Skeletal muscle satellite cell (primary cell): ENCODE data around the gene CRACR2A.

ENCODE experiments used
- H3K27me3 ChIP-seq: 2 replicates; pipeline ENCODE4 v1.7.0; 2013; ENCODE audit warnings: low read length; ENCODE audit not compliant: control insufficient read depth, insufficient read depth
- H3K36me3 ChIP-seq: 2 replicates; pipeline ENCODE4 v1.7.0; 2013; ENCODE audit warnings: mild to moderate bottlenecking, control low read depth, low read length; ENCODE audit not compliant: insufficient read depth
- H3K4me1 ChIP-seq: 2 replicates; pipeline ENCODE4 v1.7.0; 2013; ENCODE audit warnings: low read length; ENCODE audit not compliant: control insufficient read depth, insufficient read depth
- H3K4me2 ChIP-seq: 2 replicates; pipeline ENCODE4 v1.7.0; 2013; ENCODE audit warnings: mild to moderate bottlenecking, low read length
- H3K4me3 ChIP-seq: 2 replicates; pipeline ENCODE4 v1.7.0; 2013; ENCODE audit warnings: low read length
- H3K9ac ChIP-seq: 2 replicates; pipeline ENCODE4 v1.7.0; 2013; ENCODE audit warnings: mild to moderate bottlenecking, low read depth, low read length, moderate library complexity
- H3K9me3 ChIP-seq: replicated peaks from 2 replicates; pipeline ENCODE4 v1.7.0; 2013; ENCODE audit warnings: mild to moderate bottlenecking, control low read depth, low read length

The CRACR2A gene

DNA sequence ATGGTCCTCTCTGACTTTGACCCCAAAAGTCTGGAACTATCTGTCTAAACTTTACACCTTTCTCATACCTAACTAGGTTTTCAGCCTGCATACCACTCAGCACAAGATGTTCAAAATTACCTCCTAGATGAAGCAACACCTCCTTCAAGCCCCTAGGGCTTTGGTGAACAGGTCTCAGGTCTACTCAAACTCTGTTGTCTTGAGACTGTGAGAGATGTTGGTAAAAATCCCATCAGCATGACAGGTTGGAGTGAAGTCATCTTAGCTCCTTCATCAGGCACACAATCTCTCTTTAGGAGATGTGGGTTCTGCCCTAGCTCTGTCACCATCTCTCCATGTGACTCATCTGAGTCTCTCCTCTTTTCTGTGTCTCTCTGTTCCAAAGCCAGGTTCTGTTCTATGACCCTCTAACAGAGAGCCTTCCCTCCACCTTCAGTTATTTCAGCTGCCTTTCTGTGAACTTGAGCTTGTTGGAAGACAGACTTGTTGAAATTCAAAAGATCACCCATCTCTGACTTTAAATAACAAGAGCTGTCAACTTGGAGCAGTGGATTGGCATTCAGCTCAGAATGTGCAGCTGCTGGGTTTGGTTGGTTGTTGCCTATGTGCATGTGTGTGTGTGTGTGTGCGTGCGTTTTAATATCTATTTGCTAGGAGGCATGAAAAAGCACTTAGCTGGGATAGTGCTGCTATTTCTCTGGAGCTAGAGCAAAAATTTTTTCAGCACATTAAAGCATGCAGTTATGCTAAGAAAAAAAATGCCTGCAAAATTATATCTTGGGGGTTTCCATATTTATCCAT is 130.7 kb downstream of the CRACR2A start:
- H3K4me1 ChIP-seq = no peaks in the 10 kb centered on the region
- H3K9ac ChIP-seq = no peak overlapping the region
- no peak overlapping the region for H3K4me2 ChIP-seq
- no peaks in the 10 kb centered on the region for H3K27me3 ChIP-seq
- H3K36me3 ChIP-seq = peaks cover 7% of the 10 kb centered on the region
- no peaks in the 10 kb centered on the region for H3K9me3 ChIP-seq
- H3K4me3 ChIP-seq = no peak overlapping the region

- no peak overlapping the region for H3K4me3 ChIP-seq
- no peaks in the 10 kb centered on the region for H3K27me3 ChIP-seq
- H3K9me3 ChIP-seq = no peaks in the 10 kb centered on the region
- H3K4me1 ChIP-seq = no peaks in the 10 kb centered on the region
- peaks cover 2% of the 10 kb centered on the region for H3K36me3 ChIP-seq
- H3K9ac ChIP-seq = no peak overlapping the region
- H3K4me2 ChIP-seq = no peak overlapping the region
Measured at GRCh38 chr12:3620856-3621255, 132.1 kb downstream of the CRACR2A start.

- Histone ChIP-seq H3K4me2 (no peak overlapping the region), H3K4me1 (no peaks in the 10 kb centered on the region), H3K9ac (no peak overlapping the region), H3K27me3 (no peaks in the 10 kb centered on the region), H3K36me3 (peaks cover 3% of the 10 kb centered on the region), H3K4me3 (no peak overlapping the region), H3K9me3 (no peaks in the 10 kb centered on the region)
Measured at GRCh38 chr12:3617565-3617964, 135.3 kb downstream of the CRACR2A start.

- Histone ChIP-seq H3K27me3 (no peaks in the 10 kb centered on the region), H3K9me3 (no peaks in the 10 kb centered on the region), H3K9ac (no peak overlapping the region), H3K4me3 (no peak overlapping the region), H3K4me2 (no peak overlapping the region), H3K4me1 (no peaks in the 10 kb centered on the region), H3K36me3 (peaks cover 3% of the 10 kb centered on the region)
Measured at GRCh38 chr12:3615862-3616261, 137.0 kb downstream of the CRACR2A start.

- Histone ChIP-seq H3K9ac (no peak overlapping the region), H3K36me3 (peaks cover 3% of the 10 kb centered on the region), H3K4me2 (no peak overlapping the region)
Measured at GRCh38 chr12:3614806-3615466, 138.0 kb downstream of the CRACR2A start.

DNA sequence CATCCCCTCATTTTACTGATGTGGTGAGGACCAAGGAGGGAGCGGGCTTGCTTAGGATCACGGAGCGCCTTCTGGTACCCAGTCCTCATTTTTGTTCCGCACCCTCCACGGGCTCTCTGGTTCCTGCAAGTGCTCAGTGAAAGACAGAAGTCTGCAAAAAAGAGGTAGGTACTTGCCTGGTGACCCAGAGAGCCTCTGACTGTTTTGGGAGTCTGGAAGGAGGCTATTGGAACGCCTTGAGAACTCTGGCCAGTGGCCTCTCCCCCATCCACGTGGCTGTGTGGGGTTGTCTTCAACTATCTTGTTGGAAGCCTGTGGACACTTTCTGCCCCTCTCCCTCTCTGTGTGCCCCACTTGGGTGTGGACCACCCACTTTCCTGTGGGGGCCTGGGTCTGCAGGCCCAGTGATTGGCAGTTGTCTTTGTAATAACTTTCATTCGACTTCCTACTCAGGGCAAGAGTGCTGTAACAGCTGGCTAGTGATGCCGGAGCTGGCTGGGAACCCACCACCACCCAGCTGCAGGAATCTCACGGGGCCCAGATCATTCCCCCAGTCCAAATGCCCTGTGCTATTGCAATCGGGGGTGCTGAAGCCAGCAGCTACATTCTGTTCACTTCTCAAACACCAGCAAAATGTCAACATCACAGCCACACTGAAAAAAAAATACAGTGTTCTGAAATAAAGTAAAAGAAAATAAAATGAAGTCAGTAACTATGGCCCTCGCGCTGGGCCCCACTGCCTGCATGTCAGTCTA is 139.1 kb downstream of the CRACR2A start:
- Histone ChIP-seq H3K4me2 (no peak overlapping the region), H3K27me3 (no peaks in the 10 kb centered on the region), H3K9ac (no peak overlapping the region), H3K9me3 (no peaks in the 10 kb centered on the region), H3K36me3 (peaks cover 3% of the 10 kb centered on the region), H3K4me3 (no peak overlapping the region), H3K4me1 (no peaks in the 10 kb centered on the region)

More at GRCh38 chr12:3614806-3615466, 138.0 kb downstream of the CRACR2A start:
- Histone ChIP-seq H3K9me3 (no peaks in the 10 kb centered on the region), H3K4me1 (no peaks in the 10 kb centered on the region), H3K27me3 (no peaks in the 10 kb centered on the region), H3K4me3 (no peak overlapping the region)

- Histone ChIP-seq H3K9me3 (no peaks in the 10 kb centered on the region), H3K36me3 (peaks cover 3% of the 10 kb centered on the region)
Measured at GRCh38 chr12:3611860-3612703, 140.8 kb downstream of the CRACR2A start.

DNA sequence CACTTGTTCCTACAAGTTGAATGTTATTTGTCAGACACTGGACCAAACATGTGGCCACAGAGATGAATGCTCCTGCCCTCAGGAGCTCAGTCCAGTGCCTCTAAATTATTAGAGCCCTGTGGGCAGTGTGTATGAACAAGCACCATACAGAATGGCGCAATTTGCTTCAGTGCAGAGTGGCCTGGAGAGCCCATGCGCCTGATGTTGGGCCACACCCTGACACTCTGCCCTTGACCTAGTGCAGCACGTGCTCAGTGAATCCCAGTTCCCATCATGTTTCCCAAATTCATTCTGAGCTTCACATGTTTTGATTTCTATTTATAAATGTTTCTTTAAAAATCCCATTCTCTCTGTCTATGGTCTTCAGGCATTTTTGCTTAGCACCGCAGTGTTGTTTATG is 145.1 kb downstream of the CRACR2A start:
- Histone ChIP-seq H3K4me2 (no peak overlapping the region), H3K27me3 (peaks cover 5% of the 10 kb centered on the region), H3K4me1 (no peaks in the 10 kb centered on the region), H3K9me3 (no peaks in the 10 kb centered on the region), H3K36me3 (no peaks in the 10 kb centered on the region), H3K9ac (no peak overlapping the region), H3K4me3 (no peak overlapping the region)

More at GRCh38 chr12:3611860-3612703, 140.8 kb downstream of the CRACR2A start:
- H3K27me3 ChIP-seq = no peaks in the 10 kb centered on the region
- no peak overlapping the region for H3K4me3 ChIP-seq
- H3K4me1 ChIP-seq = no peaks in the 10 kb centered on the region
- no peak overlapping the region for H3K4me2 ChIP-seq
- no peak overlapping the region for H3K9ac ChIP-seq

DNA sequence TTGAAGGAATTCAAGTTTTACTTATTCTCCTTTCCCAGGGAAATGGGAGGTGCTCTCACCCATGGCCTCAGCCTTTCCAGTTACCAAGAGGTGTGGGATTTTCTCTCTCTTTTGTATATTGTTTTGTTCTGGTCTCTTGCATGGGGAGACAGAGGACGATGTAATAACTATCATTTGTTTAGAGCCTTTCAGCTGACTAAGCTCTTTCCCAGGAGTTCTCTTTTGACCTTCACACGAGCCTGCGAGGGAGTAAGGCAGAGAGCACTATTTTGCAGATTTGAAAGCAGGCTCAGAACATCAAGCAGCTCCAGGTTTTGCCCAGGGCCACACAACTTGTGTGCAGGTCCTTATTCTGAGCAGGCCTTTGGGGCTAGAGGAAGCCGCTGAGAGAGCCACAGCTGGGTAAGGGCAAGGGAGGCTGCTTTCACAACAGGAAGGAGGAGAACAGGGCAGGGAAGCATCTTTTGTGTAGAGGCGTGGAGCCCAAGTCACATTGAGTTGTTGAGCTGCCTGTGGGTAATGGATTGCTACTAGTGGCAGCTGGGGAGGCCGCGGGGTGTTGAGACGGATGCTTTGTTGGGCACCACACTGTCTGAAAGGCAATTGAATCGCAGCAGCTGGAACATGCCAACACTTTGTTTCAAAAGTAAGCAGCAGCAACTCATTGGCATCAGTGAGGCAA is 145.7 kb downstream of the CRACR2A start:
- no peak overlapping the region for H3K9ac ChIP-seq
- peaks cover 8% of the 10 kb centered on the region for H3K27me3 ChIP-seq
- H3K36me3 ChIP-seq = no peaks in the 10 kb centered on the region
- H3K9me3 ChIP-seq = no peaks in the 10 kb centered on the region
- no peaks in the 10 kb centered on the region for H3K4me1 ChIP-seq
- H3K4me2 ChIP-seq = no peak overlapping the region
- no peak overlapping the region for H3K4me3 ChIP-seq

GRCh38 chr12:3606128-3606527 is 146.8 kb downstream of the CRACR2A start:
- Histone ChIP-seq H3K9me3 (no peaks in the 10 kb centered on the region), H3K36me3 (no peaks in the 10 kb centered on the region), H3K4me3 (no peak overlapping the region), H3K27me3 (peaks cover 13% of the 10 kb centered on the region), H3K4me1 (no peaks in the 10 kb centered on the region), H3K9ac (no peak overlapping the region), H3K4me2 (no peak overlapping the region)
